ENCODE results near the gene MTFR1L. TPM values are rescaled to one million over a fixed set of nuclear protein-coding genes. Genes with fewer than 3 reads are reported as not detected.

MTFR1L gene
- total RNA-seq, 4 donors from 2014 or later: 75.7 to 109 (median 99.2) TPM

- H3K4me3 ChIP-seq (replicated peaks in 1 of 3): no peak overlapping the region
- DNase-seq: no peak
- H3K27me3 ChIP-seq: no peaks in the 10 kb centered on the region
- no peaks in the 10 kb centered on the region for H3K9me3 ChIP-seq
- H3K36me3 ChIP-seq: no peaks in the 10 kb centered on the region
- H3K27ac ChIP-seq: no peak overlapping the region
- intact Hi-C loops (cut with DNase I): loop anchor here (10.0 kb wide), 1 partner anchor 399 kb away; no protein-coding TSS in a partner anchor
- TF ChIP-seq POLR2A (IDR thresholded peaks at IDR 0.05): no peak
- 97 to 100% methylated on average over 1 of the region's 1 CpG for WGBS, 2 donors
- peaks cover 20 to 66% of the 10 kb centered on the region in 2 donors for H3K4me1 ChIP-seq
These were observed 16.4 kb upstream of the MTFR1L start for GRCh38 chr1:25803368-25803767.

- no peak for DNase-seq
- H3K36me3 ChIP-seq: peaks cover 9% of the 10 kb centered on the region in 2 donors
- no peaks in the 10 kb centered on the region for H3K27me3 ChIP-seq
- peaks cover 18 to 63% of the 10 kb centered on the region in 2 donors for H3K4me1 ChIP-seq
- no peak overlapping the region for H3K4me3 ChIP-seq (replicated peaks in 1 of 3)
- H3K9me3 ChIP-seq: no peaks in the 10 kb centered on the region
- peak overlapping the region in 2 of 3 donors; percentile 39 to 65 for H3K27ac ChIP-seq
- TF ChIP-seq CTCF (IDR thresholded peaks at IDR 0.05) (no peak), POLR2A (IDR thresholded peaks at IDR 0.05) (no peak)
- intact Hi-C loops (cut with DNase I): loop anchor here (10.0 kb wide), 1 partner anchor 400 kb away; no protein-coding TSS in a partner anchor
- 77 to 80% methylated on average over 10 of the region's 10 CpGs for WGBS, 2 donors
These were observed 15.3 kb upstream of the MTFR1L start for GRCh38 chr1:25804244-25804963.

- Histone ChIP-seq H3K9me3 (no peaks in the 10 kb centered on the region), H3K36me3 (peaks cover 9 to 16% of the 10 kb centered on the region in 2 donors), H3K27me3 (no peaks in the 10 kb centered on the region), H3K4me3 (replicated peaks in 1 of 3) (no peak overlapping the region), H3K4me1 (peaks cover 15 to 58% of the 10 kb centered on the region in 2 donors), H3K27ac (peak overlapping the region in 2 of 3 donors; percentile 39 to 65)
- no peak for DNase-seq
- intact Hi-C loops (cut with DNase I): loop anchor here (10.0 kb wide), 1 partner anchor 400 kb away; no protein-coding TSS in a partner anchor
- WGBS, 2 donors: 84 to 88% methylated on average over 9 to 14 of the region's 15 CpGs
- TF ChIP-seq POLR2A (IDR thresholded peaks at IDR 0.05) (no peak), CTCF (IDR thresholded peaks at IDR 0.05) (no peak)
These were observed 14.5 kb upstream of the MTFR1L start for GRCh38 chr1:25804964-25805862.

GRCh38 chr1:25805863-25806225 lies 13.9 kb upstream of the MTFR1L start:
- Histone ChIP-seq H3K4me1 (peaks cover 11 to 61% of the 10 kb centered on the region in 2 donors), H3K36me3 (peaks cover 9 to 16% of the 10 kb centered on the region in 2 donors), H3K27me3 (no peaks in the 10 kb centered on the region), H3K4me3 (replicated peaks in 1 of 3) (no peak overlapping the region), H3K9me3 (no peaks in the 10 kb centered on the region), H3K27ac (peak overlapping the region in 2 of 3 donors; percentile 39 to 65)
- intact Hi-C loops (cut with DNase I): loop anchor here (10.0 kb wide), 1 partner anchor 401 kb away; no protein-coding TSS in a partner anchor
- WGBS, 2 donors: 66 to 67% methylated on average over 3 of the region's 3 CpGs
- no peak for TF ChIP-seq POLR2A (IDR thresholded peaks at IDR 0.05)
- no peak for TF ChIP-seq CTCF (IDR thresholded peaks at IDR 0.05)
- DNase-seq: no peak

GRCh38 chr1:25806418-25806817 lies 13.3 kb upstream of the MTFR1L start:
- 71 to 72% methylated on average over 4 of the region's 4 CpGs for WGBS, 2 donors
- peaks cover 10 to 16% of the 10 kb centered on the region in 2 donors for H3K36me3 ChIP-seq
- H3K27me3 ChIP-seq: no peaks in the 10 kb centered on the region
- no peak for DNase-seq
- intact Hi-C loops (cut with DNase I): loop anchor here (10.0 kb wide), 1 partner anchor 402 kb away; no protein-coding TSS in a partner anchor
- H3K9me3 ChIP-seq: no peaks in the 10 kb centered on the region
- H3K4me1 ChIP-seq: peaks cover 10 to 59% of the 10 kb centered on the region in 2 donors
- H3K27ac ChIP-seq: peak overlapping the region in 2 of 3 donors; percentile 39 to 65
- TF ChIP-seq CTCF (IDR thresholded peaks at IDR 0.05): no peak
- TF ChIP-seq POLR2A (IDR thresholded peaks at IDR 0.05): no peak
- no peak overlapping the region for H3K4me3 ChIP-seq (replicated peaks in 1 of 3)

All from thyroid gland (tissue), 4 donors.